Tibial artery (tissue), 4 donors: Measurements from ENCODE around the gene SP6.

Experiments
- DNase-seq, 2 donors: peaks; one replicate each; pipeline ENCODE4 v3.0.0-alpha.2; 2019
- H3K27ac ChIP-seq, 2 donors: fragments of 200-600 bp; sonication (generic) in 1 of 2; 1 replicate in 1 of 2; 2 replicates in 1 of 2; pipeline ENCODE4 v1.5.1; 2018 to 2019; ENCODE audit warnings: mild to moderate bottlenecking in 1 of 2
- H3K27me3 ChIP-seq, 2 donors: fragments of 200-600 bp; sonication (generic) in 1 of 2; one replicate each; pipeline versions ENCODE4 v1.5.1 to v1.6.0; 2016 to 2019
- H3K36me3 ChIP-seq, 3 donors: fragments of 200-600 bp; sonication (generic) in 2 of 3; one replicate each; pipeline ENCODE4 v1.5.1; 2016 to 2019; ENCODE audit warnings: mild to moderate bottlenecking in 2 of 3
- H3K4me1 ChIP-seq, 4 donors: fragments of 200-600 bp; sonication (generic) in 2 of 4; 1 replicate in 3 of 4; 2 replicates in 1 of 4; pipeline ENCODE4 v1.5.1; 2016 to 2019
- H3K4me3 ChIP-seq, 2 donors: fragments of 200-600 bp; sonication (generic) in 1 of 2; 1 replicate in 1 of 2; 2 replicates in 1 of 2; pipeline ENCODE4 v1.5.1; 2018 to 2019; ENCODE audit warnings: mild to moderate bottlenecking in 2 of 2
- H3K9me3 ChIP-seq, 3 donors: fragments of 200-600 bp; sonication (generic) in 1 of 3; one replicate each; pipeline ENCODE4 v1.5.1; 2016 to 2019
- intact Hi-C: fragments of 100-400 bp; cut with DNase I; formaldehyde crosslinking; loops from one replicate; pipeline ENCODE4 v1.15.0; 2023; ENCODE audit warnings: low total_unique reads
- TF ChIP-seq, protein P1 (sequence below), 2 experiments: fragments of 200-600 bp in 1 of 2; fragments of 450-650 bp in 1 of 2; IDR thresholded peaks; one replicate each; pipeline ENCODE4 v1.5.1; 2017 to 2019; ENCODE audit warnings: antibody characterized with exemption in 2 of 2, mild to moderate bottlenecking in 1 of 2, moderate library complexity in 1 of 2

SP6 gene

DNA sequence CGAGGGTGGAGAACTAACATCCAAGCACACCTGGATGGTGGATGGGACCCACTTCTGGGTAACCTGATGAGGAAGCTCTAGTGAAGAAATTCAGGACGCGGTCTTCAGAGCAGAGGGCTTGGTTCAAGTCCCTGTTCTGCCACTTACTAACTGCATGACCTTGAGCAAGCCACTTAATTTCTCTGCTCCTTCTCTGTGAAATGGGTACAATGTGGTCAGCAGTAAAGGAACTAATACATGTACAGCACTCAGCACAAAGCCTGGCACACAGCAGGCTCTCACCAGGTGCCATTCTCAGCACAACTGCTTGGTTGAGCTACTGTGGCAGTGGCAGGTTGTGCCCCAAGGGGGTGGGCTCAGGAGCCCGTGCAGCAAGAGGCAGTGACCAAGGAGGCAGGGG, 27.4 kb downstream of the SP6 start:
- Histone ChIP-seq H3K4me1 (peaks cover 6 to 27% (median 16%) of the 10 kb centered on the region in 4 donors), H3K36me3 (peaks cover 35 to 68% (median 63%) of the 10 kb centered on the region in 3 donors), H3K27ac (no peak overlapping the region), H3K9me3 (no peaks in the 10 kb centered on the region), H3K4me3 (no peak overlapping the region), H3K27me3 (no peaks in the 10 kb centered on the region)
- DNase-seq, result no peak
- TF ChIP-seq, protein P1, sequence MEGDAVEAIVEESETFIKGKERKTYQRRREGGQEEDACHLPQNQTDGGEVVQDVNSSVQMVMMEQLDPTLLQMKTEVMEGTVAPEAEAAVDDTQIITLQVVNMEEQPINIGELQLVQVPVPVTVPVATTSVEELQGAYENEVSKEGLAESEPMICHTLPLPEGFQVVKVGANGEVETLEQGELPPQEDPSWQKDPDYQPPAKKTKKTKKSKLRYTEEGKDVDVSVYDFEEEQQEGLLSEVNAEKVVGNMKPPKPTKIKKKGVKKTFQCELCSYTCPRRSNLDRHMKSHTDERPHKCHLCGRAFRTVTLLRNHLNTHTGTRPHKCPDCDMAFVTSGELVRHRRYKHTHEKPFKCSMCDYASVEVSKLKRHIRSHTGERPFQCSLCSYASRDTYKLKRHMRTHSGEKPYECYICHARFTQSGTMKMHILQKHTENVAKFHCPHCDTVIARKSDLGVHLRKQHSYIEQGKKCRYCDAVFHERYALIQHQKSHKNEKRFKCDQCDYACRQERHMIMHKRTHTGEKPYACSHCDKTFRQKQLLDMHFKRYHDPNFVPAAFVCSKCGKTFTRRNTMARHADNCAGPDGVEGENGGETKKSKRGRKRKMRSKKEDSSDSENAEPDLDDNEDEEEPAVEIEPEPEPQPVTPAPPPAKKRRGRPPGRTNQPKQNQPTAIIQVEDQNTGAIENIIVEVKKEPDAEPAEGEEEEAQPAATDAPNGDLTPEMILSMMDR (IDR thresholded peaks at IDR 0.05), result no peak
- intact Hi-C loops, result no loop called here

DNA sequence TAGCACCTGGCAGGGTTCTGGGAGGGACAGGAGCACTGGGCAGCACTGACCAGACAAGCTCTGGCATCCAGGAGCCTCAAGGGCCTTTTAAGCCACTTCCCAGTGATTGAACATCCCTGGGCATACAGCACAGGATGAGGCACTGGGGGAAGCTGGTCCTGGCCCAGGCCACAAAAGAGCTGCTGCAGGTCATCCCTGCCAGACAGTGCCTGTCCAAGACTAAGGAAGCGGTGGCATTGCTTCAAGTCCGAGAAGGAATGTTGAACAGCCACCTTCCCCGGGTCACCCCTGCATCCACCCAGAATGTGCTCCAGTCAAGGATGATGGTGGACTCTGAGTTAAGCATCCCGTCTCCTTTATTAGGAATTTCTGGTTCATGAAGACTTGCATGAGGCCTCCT, 28.2 kb downstream of the SP6 start:
- TF ChIP-seq, protein P1 (IDR thresholded peaks at IDR 0.05), result no peak
- H3K27me3 ChIP-seq, result no peaks in the 10 kb centered on the region
- intact Hi-C loops, result no loop called here
- no peaks in the 10 kb centered on the region for H3K9me3 ChIP-seq
- no peak for DNase-seq
- peaks cover 6 to 27% (median 16%) of the 10 kb centered on the region in 4 donors for H3K4me1 ChIP-seq
- H3K4me3 ChIP-seq, result no peak overlapping the region
- H3K27ac ChIP-seq, result no peak overlapping the region
- peaks cover 28 to 68% (median 63%) of the 10 kb centered on the region in 3 donors for H3K36me3 ChIP-seq

DNA sequence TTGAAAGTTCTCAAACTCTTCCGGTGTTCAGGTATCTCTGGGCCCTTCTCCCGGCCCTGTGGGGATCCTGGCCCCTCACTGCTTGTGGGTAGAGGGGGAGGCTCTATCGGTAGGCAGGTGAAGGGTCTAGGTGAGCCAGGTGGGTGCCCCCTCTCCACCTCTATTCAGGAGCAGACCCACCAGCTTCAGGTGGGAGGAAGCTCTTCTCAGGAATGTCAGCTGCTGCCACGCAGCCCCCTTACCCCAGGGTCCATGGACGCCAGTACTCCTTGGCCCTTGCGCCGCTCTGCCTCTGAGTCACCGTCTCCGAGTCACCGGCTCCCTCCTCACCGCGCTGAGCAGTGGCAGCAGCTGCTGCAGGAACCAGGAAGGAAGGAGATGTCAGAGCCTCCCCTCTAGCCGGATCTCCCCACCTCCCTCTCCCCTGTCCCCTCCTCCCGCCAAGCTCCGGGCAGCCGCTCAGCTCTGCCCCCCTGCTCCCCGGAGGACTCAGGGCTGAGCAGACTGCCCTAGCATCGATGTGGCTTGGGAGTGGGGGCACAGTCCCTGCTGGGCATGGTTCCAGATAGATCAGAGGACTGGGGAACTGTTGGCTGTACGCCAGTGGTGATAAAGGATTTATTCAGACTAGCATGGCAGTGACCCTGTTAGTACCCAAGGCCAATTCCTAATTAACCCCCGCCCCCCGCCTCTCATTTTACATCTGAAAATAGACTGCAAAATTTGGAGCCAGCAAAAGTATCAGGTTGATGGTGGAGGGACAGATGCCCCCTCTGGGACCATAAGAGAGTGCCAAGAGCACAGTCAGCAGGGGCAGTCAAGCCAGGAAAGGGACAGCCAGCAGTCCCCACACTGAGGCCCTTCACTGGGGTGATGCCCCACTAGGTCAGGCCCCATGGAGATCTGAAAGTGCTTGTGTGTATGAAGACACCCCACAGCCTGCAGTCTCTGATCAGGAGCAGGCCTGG, 29.3 kb downstream of the SP6 start, which contains the start of gene OSBPL7:
Gene OSBPL7 (minus strand): TSS at position 371 of the 968 bp plus-strand sequence. CDS start 1,516 bp downstream, outside the sequence.
- Histone ChIP-seq H3K36me3 (peaks cover 20 to 68% (median 59%) of the 10 kb centered on the region in 3 donors), H3K4me1 (peaks cover 6 to 27% (median 16%) of the 10 kb centered on the region in 4 donors), H3K27ac (peak within 1 kb of the TSS; percentile 4 to 65), H3K4me3 (peak within 1 kb of the TSS; percentile 53 to 56), H3K9me3 (no peaks in the 10 kb centered on the region), H3K27me3 (no peaks in the 10 kb centered on the region)
- TF ChIP-seq, protein P1 (IDR thresholded peaks at IDR 0.05), result no peak
- peak; percentile 68 to 83 for DNase-seq
- intact Hi-C loops, result no loop called here

DNA sequence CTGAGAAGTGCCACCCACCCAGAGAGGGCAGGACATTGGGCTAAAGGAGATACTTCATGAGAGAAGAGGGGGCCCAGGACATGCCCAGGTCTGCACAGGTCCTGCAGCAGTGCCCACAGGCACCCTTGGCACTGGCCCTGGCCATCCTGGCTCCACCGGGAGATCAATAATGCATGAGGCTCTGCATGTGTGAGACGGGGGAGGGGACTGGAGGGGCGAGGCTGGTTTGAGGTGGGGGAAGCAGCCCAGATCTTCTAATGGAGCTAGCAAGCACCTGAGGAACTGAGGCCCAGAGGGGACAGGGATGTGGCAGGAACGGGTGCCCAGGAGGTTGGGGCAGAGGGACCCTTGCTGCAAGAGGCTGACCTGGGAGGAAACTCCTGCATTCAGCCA, 29.9 kb downstream of the SP6 start:
- H3K36me3 ChIP-seq, result peaks cover 16 to 68% (median 59%) of the 10 kb centered on the region in 3 donors
- peaks cover 6 to 27% (median 16%) of the 10 kb centered on the region in 4 donors for H3K4me1 ChIP-seq
- peak overlapping the region; percentile 4 to 65 for H3K27ac ChIP-seq
- DNase-seq, result no peak
- peak overlapping the region; percentile 53 to 56 for H3K4me3 ChIP-seq
- no peaks in the 10 kb centered on the region for H3K27me3 ChIP-seq
- intact Hi-C loops, result no loop called here
- H3K9me3 ChIP-seq, result no peaks in the 10 kb centered on the region
- TF ChIP-seq, protein P1 (IDR thresholded peaks at IDR 0.05), result no peak

DNA sequence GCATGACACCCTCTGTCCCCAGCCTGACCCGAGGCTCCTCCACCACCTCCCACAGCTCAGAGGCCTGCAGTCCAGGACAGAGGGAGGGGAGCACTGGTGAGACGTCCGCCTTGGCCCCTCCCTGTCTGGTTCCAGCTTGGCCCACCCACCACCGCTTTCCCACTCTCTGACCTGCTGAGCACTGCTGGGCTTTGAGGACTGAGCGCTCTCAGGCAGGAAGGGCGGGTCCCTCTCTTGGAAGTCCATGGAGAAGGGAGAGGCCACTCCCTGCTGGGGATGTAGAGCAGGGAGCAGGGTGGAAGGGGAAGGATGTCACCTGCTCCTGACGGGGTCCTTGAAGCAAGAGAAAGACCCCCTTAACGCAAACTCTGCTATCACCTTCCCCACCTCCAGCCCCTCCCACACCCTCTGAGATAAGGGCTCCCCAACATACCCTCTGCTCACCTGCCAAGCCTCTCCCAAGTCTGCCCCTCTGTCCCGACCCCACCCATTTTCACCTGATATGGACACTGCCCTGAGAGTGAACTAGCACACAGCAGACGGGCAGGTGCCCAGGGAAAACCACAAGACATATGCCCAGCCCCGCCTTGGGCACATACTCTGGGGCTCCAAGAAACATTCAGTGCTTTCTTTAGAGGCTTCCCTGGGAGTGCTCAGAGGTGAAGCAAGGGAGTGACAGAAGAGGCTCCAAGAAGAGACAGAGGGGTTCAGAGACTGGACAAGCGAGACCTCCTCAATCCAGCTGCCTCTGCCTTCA, 30.8 kb downstream of the SP6 start:
- TF ChIP-seq, protein P1 (IDR thresholded peaks at IDR 0.05), result no peak
- Histone ChIP-seq H3K27ac (peak overlapping the region in 1 of 2 donors; percentile 65), H3K36me3 (peaks cover 20 to 68% (median 59%) of the 10 kb centered on the region in 3 donors), H3K27me3 (no peaks in the 10 kb centered on the region), H3K4me3 (no peak overlapping the region), H3K4me1 (peaks cover 6 to 27% (median 16%) of the 10 kb centered on the region in 4 donors), H3K9me3 (no peaks in the 10 kb centered on the region)
- intact Hi-C loops, result no loop called here
- DNase-seq, result no peak
